Nephron (organoid): Measurements from ENCODE around the gene MAGI2.

Source experiments
- H3K27ac Mint-ChIP-seq, 3 experiments: 2 replicates each; pipeline ENCODE4 v1.8.0; 2020; ENCODE audit warnings: mixed read lengths in 3 of 3, mild to moderate bottlenecking in 2 of 3, moderate library complexity in 1 of 3
- H3K27me3 Mint-ChIP-seq: 2 replicates; pipeline ENCODE4 v1.8.0; 2021; ENCODE audit warnings: low read depth, mild to moderate bottlenecking, moderate library complexity, mixed read lengths
- H3K36me3 Mint-ChIP-seq: 2 replicates; pipeline ENCODE4 v1.8.0; 2020; ENCODE audit warnings: low read depth, mixed read lengths
- H3K4me1 Mint-ChIP-seq: 2 replicates; pipeline ENCODE4 v1.8.0; 2020; ENCODE audit warnings: mixed read lengths
- H3K4me3 Mint-ChIP-seq, 3 experiments: 2 replicates each; pipeline ENCODE4 v1.8.0; 2020; ENCODE audit warnings: mild to moderate bottlenecking in 3 of 3, mixed read lengths in 3 of 3, moderate library complexity in 2 of 3
- H3K9me3 Mint-ChIP-seq: 2 replicates; pipeline ENCODE4 v1.8.0; 2020; ENCODE audit warnings: mixed read lengths
- CTCF ChIP-seq, 3 experiments: fragments of 200-600 bp; sonication (generic); IDR thresholded peaks; one replicate each; pipeline ENCODE4 v1.5.0; 2021; ENCODE audit warnings: antibody characterized with exemption in 3 of 3; ENCODE audit not compliant: unreplicated experiment in 3 of 3

Gene MAGI2

GRCh38 chr7:79410345-79410744, 43.1 kb downstream of the MAGI2 start:
- Mint-ChIP-seq H3K27ac (no peak overlapping the region), H3K4me1 (peaks cover 2% of the 10 kb centered on the region), H3K4me3 (no peak overlapping the region), H3K36me3 (no peaks in the 10 kb centered on the region), H3K9me3 (no peaks in the 10 kb centered on the region), H3K27me3 (no peaks in the 10 kb centered on the region)
- TF ChIP-seq CTCF (IDR thresholded peaks at IDR 0.05; ENCODE audit: unreplicated experiment in 3 of 3): no peak

GRCh38 chr7:79407351-79407750, 46.1 kb downstream of the MAGI2 start:
- H3K9me3 Mint-ChIP-seq: no peaks in the 10 kb centered on the region
- no peaks in the 10 kb centered on the region for H3K36me3 Mint-ChIP-seq
- peak overlapping the region in 1 of 3 experiments; percentile 35 for H3K27ac Mint-ChIP-seq
- no peak overlapping the region for H3K4me3 Mint-ChIP-seq
- no peaks in the 10 kb centered on the region for H3K27me3 Mint-ChIP-seq
- no peak for TF ChIP-seq CTCF (IDR thresholded peaks at IDR 0.05; ENCODE audit: unreplicated experiment in 3 of 3)
- H3K4me1 Mint-ChIP-seq: peaks cover 13% of the 10 kb centered on the region

- Mint-ChIP-seq H3K9me3 (no peaks in the 10 kb centered on the region), H3K36me3 (no peaks in the 10 kb centered on the region), H3K27ac (peak overlapping the region in 1 of 3 experiments; percentile 55), H3K4me1 (peaks cover 14% of the 10 kb centered on the region), H3K4me3 (no peak overlapping the region), H3K27me3 (no peaks in the 10 kb centered on the region)
- no peak for TF ChIP-seq CTCF (IDR thresholded peaks at IDR 0.05; ENCODE audit: unreplicated experiment in 3 of 3)
These were observed 47.1 kb downstream of the MAGI2 start for GRCh38 chr7:79406371-79406770.

- Mint-ChIP-seq H3K4me1 (peaks cover 21% of the 10 kb centered on the region), H3K27me3 (no peaks in the 10 kb centered on the region), H3K9me3 (no peaks in the 10 kb centered on the region), H3K27ac (peak overlapping the region; percentile 30 to 75 (median 36)), H3K4me3 (no peak overlapping the region), H3K36me3 (no peaks in the 10 kb centered on the region)
- TF ChIP-seq CTCF (IDR thresholded peaks at IDR 0.05; ENCODE audit: unreplicated experiment in 3 of 3): no peak
These were observed 48.1 kb downstream of the MAGI2 start for GRCh38 chr7:79405368-79405767.

- Mint-ChIP-seq H3K9me3 (no peaks in the 10 kb centered on the region), H3K27ac (peak overlapping the region; percentile 36 to 82 (median 76)), H3K4me3 (no peak overlapping the region), H3K27me3 (no peaks in the 10 kb centered on the region), H3K4me1 (peaks cover 30% of the 10 kb centered on the region), H3K36me3 (no peaks in the 10 kb centered on the region)
- TF ChIP-seq CTCF (IDR thresholded peaks at IDR 0.05; ENCODE audit: unreplicated experiment in 3 of 3): no peak
These were observed 49.6 kb downstream of the MAGI2 start for GRCh38 chr7:79403879-79404278.

- Mint-ChIP-seq H3K27me3 (no peaks in the 10 kb centered on the region), H3K4me3 (no peak overlapping the region), H3K9me3 (no peaks in the 10 kb centered on the region), H3K27ac (peak overlapping the region; percentile 36 to 82 (median 76)), H3K4me1 (peaks cover 30% of the 10 kb centered on the region), H3K36me3 (no peaks in the 10 kb centered on the region)
- TF ChIP-seq CTCF (IDR thresholded peaks at IDR 0.05; ENCODE audit: unreplicated experiment in 3 of 3): no peak
These were observed 50.0 kb downstream of the MAGI2 start for GRCh38 chr7:79403451-79403850.
